ENCODE data around the gene KLHL29.
"Not testable (repeated sequence)": the region's sequence is repeated elsewhere in the genome, so short reads cannot be mapped to it uniquely, and the experiment has no call there.

DNA sequence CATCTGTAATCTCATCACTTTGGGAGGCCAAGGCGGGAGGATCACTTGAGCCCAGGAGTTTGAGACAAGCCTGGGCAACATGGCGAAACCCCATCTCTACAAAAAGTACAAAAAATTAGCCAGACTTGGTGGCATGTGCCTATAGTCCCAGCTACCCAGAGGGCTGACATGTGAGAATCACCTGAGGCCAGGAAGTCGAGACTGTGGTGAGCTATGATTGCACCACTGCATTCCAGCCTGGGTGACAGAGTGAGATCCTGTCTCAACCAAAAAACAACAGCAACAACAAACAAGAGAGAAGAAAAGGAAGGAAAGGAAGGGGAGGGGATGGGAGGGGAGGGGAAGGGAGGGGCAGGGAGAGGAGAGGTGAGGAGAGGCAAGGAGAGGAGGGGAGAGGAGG, 338.1 kb downstream of the KLHL29 start:
- TF ChIP-seq, protein P1, sequence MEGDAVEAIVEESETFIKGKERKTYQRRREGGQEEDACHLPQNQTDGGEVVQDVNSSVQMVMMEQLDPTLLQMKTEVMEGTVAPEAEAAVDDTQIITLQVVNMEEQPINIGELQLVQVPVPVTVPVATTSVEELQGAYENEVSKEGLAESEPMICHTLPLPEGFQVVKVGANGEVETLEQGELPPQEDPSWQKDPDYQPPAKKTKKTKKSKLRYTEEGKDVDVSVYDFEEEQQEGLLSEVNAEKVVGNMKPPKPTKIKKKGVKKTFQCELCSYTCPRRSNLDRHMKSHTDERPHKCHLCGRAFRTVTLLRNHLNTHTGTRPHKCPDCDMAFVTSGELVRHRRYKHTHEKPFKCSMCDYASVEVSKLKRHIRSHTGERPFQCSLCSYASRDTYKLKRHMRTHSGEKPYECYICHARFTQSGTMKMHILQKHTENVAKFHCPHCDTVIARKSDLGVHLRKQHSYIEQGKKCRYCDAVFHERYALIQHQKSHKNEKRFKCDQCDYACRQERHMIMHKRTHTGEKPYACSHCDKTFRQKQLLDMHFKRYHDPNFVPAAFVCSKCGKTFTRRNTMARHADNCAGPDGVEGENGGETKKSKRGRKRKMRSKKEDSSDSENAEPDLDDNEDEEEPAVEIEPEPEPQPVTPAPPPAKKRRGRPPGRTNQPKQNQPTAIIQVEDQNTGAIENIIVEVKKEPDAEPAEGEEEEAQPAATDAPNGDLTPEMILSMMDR (conservative IDR thresholded peaks at IDR 0.05) = not testable (repeated sequence)
- TF ChIP-seq ZFX (IDR thresholded peaks at IDR 0.05) = not testable (repeated sequence)
